ENCODE measurements around the gene MYOM3.
A peak's percentile ranks its signal among the peaks of the same experiment; 100 is the strongest.
"Not testable (repeated sequence)": the region's sequence is repeated elsewhere in the genome, so short reads cannot be mapped to it uniquely, and the experiment has no call there.

MYOM3 gene

GRCh38 chr1:24069817-24070216, 42.1 kb downstream of the MYOM3 start:
- no peak for FAIRE-seq

GRCh38 chr1:24067978-24068377, 44.0 kb downstream of the MYOM3 start:
- FAIRE-seq: no peak

DNA sequence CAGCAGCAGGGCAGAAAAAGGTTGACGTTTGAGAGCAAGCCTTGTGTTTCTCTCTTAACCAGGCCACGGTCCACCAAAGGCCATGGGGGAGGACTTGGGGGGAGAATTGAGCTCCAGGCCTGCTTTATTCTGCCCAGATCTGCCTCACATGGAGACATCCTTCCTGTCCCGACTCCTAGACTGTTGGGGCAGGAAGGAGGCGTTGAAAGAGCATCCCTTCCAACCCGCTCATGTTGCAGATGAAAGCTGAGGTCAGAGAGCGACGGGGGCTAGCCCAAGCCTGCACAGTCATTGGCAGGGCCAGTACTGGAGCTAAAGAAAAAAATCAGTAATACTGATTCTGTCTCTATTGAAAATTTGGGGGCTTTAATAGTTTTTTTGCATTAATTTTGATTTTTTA, 46.6 kb downstream of the MYOM3 start:
- FAIRE-seq: no peak

- FAIRE-seq: no peak
Observed at GRCh38 chr1:24062221-24062620, 49.7 kb downstream of the MYOM3 start.

- no peak for FAIRE-seq
Observed at GRCh38 chr1:24060482-24060881, 51.5 kb downstream of the MYOM3 start.

DNA sequence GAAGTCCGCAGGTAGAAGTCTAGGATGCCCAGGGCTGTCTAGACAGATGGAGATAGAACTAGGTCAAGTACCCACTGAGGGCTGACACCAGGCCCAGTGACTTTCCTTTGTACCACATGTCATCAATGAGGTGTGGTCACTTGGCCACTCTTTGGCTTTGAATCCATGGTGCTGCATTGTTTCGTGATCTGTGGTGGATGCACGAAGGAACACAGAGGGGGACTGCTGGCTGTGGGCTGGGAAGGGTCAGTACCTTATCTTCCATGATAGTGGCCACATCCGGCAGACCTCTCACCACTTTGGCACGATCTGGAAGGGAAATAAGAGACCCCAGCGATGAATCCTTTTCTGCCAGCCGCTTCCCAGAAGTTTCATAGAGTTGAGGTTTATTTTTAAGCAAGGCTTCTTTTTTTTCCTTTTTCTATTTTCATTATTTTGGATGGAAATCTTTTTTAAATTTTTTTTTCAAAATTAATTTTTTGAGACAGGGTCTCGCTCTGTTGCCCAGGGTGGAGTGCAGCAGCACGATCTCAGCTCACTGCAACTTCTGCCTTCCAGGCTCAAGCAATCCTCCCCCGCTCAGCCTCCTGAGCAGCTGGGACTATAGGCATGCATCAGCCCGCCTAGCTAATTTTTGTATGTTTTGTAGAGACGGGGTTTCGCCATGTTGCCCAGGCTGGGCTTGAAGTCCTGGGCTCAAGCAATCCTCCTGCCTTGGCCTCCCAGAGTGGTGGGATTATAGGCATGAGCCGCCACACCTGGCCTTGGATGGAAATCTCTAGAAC, 53.1 kb downstream of the MYOM3 start:
- no peak for FAIRE-seq

DNA sequence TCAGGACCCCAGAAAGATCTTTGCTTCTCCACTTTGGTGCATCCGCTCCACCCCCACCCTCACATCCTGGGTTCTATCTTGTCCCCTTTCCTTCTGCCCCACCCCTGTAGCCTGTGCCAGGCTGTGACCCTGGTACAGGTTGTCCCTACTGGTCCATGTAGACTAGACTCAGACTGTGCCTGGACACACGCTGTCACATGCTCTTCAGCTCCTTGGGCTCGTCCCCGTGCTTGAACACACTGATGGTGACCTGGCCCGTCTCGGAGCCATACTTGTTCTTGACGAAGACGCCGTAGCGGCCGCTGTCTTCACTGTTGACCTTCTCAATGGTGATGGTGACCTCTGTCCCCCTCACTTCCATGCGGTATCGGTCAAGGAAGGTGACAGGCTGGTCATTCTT, 54.8 kb downstream of the MYOM3 start:
- no peak for FAIRE-seq

DNA sequence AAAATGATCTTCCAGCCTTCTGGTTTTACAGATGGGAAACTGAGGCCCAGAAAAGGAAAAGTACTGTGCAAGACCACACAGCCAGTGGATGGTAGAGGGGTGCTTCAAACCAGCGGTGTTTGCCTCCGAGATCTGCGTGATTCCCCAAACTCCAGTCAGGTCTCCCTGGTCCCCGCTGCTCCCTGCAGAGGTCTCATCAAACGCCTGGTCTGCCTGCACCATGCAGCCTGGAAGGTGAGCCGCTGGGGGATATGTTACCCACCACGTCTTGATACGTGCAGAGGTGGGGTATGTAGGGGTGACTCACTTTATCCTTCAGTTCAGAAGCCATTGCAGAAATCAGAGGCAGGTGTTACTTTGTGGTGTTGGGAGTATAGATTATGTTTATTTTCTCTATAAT, 56.3 kb downstream of the MYOM3 start:
- no peak for FAIRE-seq

DNA sequence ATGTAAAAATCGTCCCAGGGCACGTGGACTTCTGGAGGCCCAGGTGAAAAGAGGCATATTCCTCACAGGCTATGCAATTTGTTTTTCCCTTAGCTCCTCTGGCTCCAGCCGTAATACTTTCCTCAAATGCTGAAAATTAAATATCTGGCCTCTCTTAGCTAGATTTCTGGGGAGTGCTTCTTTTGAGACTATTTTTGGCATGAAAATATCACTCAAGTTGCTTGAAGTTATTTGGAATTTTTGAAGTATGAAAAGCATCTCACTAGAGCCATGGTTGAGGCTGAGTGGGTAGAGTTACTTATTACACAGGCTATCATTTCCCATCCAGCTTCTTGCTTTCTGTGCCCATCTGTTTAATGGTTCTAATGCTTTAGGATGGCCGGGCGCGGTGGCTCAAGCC, 59.7 kb downstream of the MYOM3 start:
- FAIRE-seq: no peak

GRCh38 chr1:24051206-24051945, 60.6 kb downstream of the MYOM3 start:
- FAIRE-seq: no peak

DNA sequence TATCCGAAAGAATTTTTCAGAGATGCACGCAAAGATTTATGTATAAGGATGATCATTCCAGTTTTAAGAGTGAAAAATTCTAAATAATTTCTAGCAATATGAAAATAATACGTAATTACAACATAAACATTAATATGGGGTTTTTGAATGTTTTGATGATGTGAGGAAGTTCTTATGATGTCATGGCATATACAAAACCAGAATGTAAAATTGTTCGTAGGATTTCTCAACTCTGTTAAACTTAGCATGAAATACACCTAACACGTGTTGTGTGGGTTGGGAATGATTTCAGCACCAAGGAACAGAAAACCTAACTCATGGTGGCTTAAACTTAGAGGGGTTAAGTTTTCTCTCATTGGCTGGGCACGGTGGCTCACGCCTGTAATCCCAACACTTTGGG, 62.2 kb downstream of the MYOM3 start:
- no peak for FAIRE-seq

GRCh38 chr1:24048894-24049293, 63.0 kb downstream of the MYOM3 start:
- not testable (repeated sequence) for FAIRE-seq

GRCh38 chr1:24048205-24048869, 63.6 kb downstream of the MYOM3 start:
- FAIRE-seq: no peak

DNA sequence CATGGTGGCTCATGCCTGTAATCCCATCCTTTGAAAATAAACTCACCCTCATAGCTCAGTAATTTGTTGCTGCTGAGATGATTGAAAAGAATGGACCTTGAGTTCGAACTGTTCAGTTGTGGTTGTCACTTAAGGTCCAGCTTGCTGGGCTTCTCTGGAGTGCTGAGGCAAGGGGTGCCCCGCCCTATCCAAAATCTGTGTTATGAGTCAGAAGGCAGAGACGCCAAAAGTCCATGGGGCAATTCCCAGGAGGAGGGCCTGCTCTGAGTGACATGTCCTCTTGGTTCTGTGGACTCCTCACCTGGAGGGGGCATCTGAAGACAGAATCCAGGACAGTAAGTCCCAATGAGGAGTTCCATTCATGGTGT, 64.8 kb downstream of the MYOM3 start:
- FAIRE-seq: no peak

DNA sequence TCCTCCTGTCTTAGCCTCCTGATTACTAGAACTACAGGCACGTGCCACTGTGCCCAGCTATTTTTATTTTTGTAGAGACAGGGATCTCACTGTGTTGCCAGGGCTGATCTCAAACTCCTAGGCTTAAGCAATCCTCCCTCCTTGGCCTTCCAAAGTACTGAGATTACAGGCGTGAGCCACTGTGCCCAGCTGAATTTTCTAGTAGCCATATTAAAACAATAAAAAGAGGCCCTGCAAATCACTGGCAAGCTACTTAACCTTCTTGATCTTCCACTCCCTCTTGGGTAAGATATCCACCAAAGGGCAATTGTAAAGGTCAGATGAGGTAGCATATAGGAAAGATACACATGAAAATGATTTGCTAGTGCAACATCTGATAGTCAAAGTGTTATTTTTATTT, 66.2 kb downstream of the MYOM3 start:
- no peak for FAIRE-seq

GRCh38 chr1:24044672-24045071, 67.3 kb downstream of the MYOM3 start:
- FAIRE-seq: not testable (repeated sequence)

- no peak for FAIRE-seq
Observed at GRCh38 chr1:24043345-24044032, 68.4 kb downstream of the MYOM3 start.

DNA sequence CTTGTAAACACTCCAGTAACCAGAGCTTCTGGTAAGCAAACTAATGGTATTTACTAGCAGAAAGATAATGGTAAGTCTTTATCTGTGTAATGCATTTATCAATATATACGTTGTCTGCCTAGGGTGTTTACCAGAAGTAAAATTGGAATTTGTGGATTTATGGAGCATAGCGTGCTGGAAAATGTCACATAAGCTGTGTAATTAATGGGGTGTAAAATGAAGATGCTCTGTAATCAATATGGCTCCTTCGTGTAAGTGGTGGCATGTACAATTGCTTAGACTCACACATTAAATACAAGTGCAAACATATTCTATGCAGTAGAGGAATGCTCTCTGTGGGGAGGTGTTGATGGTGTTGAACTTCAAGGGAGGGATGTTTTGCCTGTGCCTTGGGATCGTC, 69.6 kb downstream of the MYOM3 start:
- no peak for FAIRE-seq

DNA sequence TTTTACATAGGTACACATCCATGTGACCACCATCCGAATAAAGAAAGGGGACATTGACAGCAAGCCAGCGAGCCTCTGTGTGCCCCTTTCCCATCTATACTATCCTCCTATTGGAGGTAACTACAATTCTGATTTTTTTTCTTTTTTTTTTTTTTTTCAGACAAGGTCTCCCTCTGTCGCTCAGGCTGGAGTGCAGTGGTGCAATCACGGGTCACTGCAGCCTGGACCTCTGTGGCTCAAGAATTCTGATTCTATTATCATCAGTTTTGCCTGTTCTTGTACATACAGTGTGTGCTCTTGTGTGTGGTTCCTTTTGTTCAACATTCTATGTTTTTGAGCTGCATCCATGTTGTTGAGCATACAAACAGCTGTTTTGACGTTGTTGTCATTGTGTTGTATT, 75.8 kb downstream of the MYOM3 start:
- no peak for FAIRE-seq

- FAIRE-seq: no peak
Observed at GRCh38 chr1:24032981-24033380, 79.0 kb downstream of the MYOM3 start.

GRCh38 chr1:24030976-24031516, 80.9 kb downstream of the MYOM3 start:
- FAIRE-seq: peak; percentile 69

GRCh38 chr1:24027838-24028468, 84.0 kb downstream of the MYOM3 start:
- peak; percentile 98 for FAIRE-seq

All from G401.6 (cell line).